Glomerular endothelial cell (primary cell): ENCODE results near the gene GLIS1. TPM values are rescaled to one million over a fixed set of nuclear protein-coding genes. Genes with fewer than 3 reads are reported as not detected.

Experiments
- DNase-seq: peaks from one replicate; pipeline ENCODE4 v3.0.0-alpha.2; 2011; ENCODE audit warnings: low read depth, low spot score; ENCODE audit errors: extremely low read depth
- total RNA-seq: library from RNA; depleted of rRNA; stranded (reverse); fragments of >200 nt; gene quantifications from 2 replicates; pipeline ENCODE4 v1.2.3, GENCODE V29; 2015

The GLIS1 gene
- total RNA-seq, 1 donor from 2014 or later, result 1.6 TPM

- DNase-seq, result no peak
These were observed 1.2 kb downstream of the GLIS1 start for GRCh38 chr1:53737648-53738204.

GRCh38 chr1:53736290-53736689, 2.7 kb downstream of the GLIS1 start:
- no peak for DNase-seq

GRCh38 chr1:53735681-53736080, 3.3 kb downstream of the GLIS1 start:
- DNase-seq, result no peak

- no peak for DNase-seq
These were observed 3.7 kb downstream of the GLIS1 start for GRCh38 chr1:53735261-53735660.

GRCh38 chr1:53734650-53735211, 4.2 kb downstream of the GLIS1 start:
- no peak for DNase-seq

- no peak for DNase-seq
These were observed 4.9 kb downstream of the GLIS1 start for GRCh38 chr1:53733975-53734649.

GRCh38 chr1:53733447-53733931, 5.5 kb downstream of the GLIS1 start:
- no peak for DNase-seq

- DNase-seq, result no peak
These were observed 6.0 kb downstream of the GLIS1 start for GRCh38 chr1:53732912-53733317.

- no peak for DNase-seq
These were observed 6.6 kb downstream of the GLIS1 start for GRCh38 chr1:53732409-53732808.

GRCh38 chr1:53731779-53732305, 7.1 kb downstream of the GLIS1 start:
- no peak for DNase-seq

- DNase-seq, result no peak
These were observed 7.8 kb downstream of the GLIS1 start for GRCh38 chr1:53731043-53731600.

GRCh38 chr1:53730224-53730865, 8.6 kb downstream of the GLIS1 start:
- no peak for DNase-seq

GRCh38 chr1:53729456-53730223, 9.3 kb downstream of the GLIS1 start:
- DNase-seq, result no peak

- DNase-seq, result no peak
These were observed 10.1 kb downstream of the GLIS1 start for GRCh38 chr1:53728702-53729455.

GRCh38 chr1:53728196-53728595, 10.8 kb downstream of the GLIS1 start:
- DNase-seq, result no peak

GRCh38 chr1:53727461-53728092, 11.4 kb downstream of the GLIS1 start:
- no peak for DNase-seq

GRCh38 chr1:53726009-53726600, 12.9 kb downstream of the GLIS1 start:
- no peak for DNase-seq

- DNase-seq, result no peak
These were observed 13.7 kb downstream of the GLIS1 start for GRCh38 chr1:53725238-53725689.

- DNase-seq, result no peak
These were observed 16.9 kb downstream of the GLIS1 start for GRCh38 chr1:53722025-53722424.
